HEK293 (cell line): ENCODE measurements around the gene TMEM106C.
A peak's percentile ranks its signal among the peaks of the same experiment; 100 is the strongest.

ENCODE experiments used
- ELK4 ChIP-seq: IDR thresholded peaks from 2 replicates; pipeline ENCODE4 v1.6.1; 2011; ENCODE audit warnings: mild to moderate bottlenecking, low read depth, low read length, borderline replicate concordance
- FEZF1 ChIP-seq: fragments of 450-650 bp; formaldehyde crosslinking; IDR thresholded peaks from 2 replicates; pipeline ENCODE4 v1.5.1; 2016; ENCODE audit warnings: missing biosample characterization, missing genetic modification characterization
- GLI2 ChIP-seq: fragments of 450-650 bp; formaldehyde crosslinking; IDR thresholded peaks from 2 replicates; pipeline ENCODE4; 2017; ENCODE audit warnings: missing biosample characterization, missing genetic modification characterization, low read depth, borderline replicate concordance
- GLIS2 ChIP-seq: fragments of 450-650 bp; formaldehyde crosslinking; IDR thresholded peaks from 2 replicates; pipeline ENCODE4 v1.5.1; 2016; ENCODE audit warnings: missing biosample characterization, missing genetic modification characterization
- KLF8 ChIP-seq: fragments of 450-650 bp; formaldehyde crosslinking; IDR thresholded peaks from 2 replicates; pipeline ENCODE4 v1.5.1; 2016; ENCODE audit warnings: missing biosample characterization, missing genetic modification characterization
- MZF1 ChIP-seq: fragments of 450-650 bp; formaldehyde crosslinking; IDR thresholded peaks from 2 replicates; pipeline ENCODE4 v1.5.1; 2017; ENCODE audit warnings: missing biosample characterization, missing genetic modification characterization, borderline replicate concordance
- TCF7L2 ChIP-seq: IDR thresholded peaks from 2 replicates; pipeline ENCODE4 v1.6.1; 2011; ENCODE audit warnings: low read depth, mild to moderate bottlenecking, inconsistent platforms, low read length, moderate library complexity, borderline replicate concordance
- TSHZ1 ChIP-seq: fragments of 450-650 bp; formaldehyde crosslinking; IDR thresholded peaks from 2 replicates; pipeline ENCODE4 v1.5.1; 2016; ENCODE audit warnings: missing biosample characterization, missing genetic modification characterization, borderline replicate concordance
- ZBTB1 ChIP-seq: fragments of 450-650 bp; formaldehyde crosslinking; IDR thresholded peaks from 2 replicates; pipeline ENCODE4 v1.5.1; 2016; ENCODE audit warnings: missing biosample characterization, missing genetic modification characterization
- ZBTB20 ChIP-seq: fragments of 450-650 bp; formaldehyde crosslinking; IDR thresholded peaks from 2 replicates; pipeline ENCODE4 v1.5.1; 2016; ENCODE audit warnings: missing biosample characterization, missing genetic modification characterization
- ZBTB48 ChIP-seq: fragments of 450-650 bp; formaldehyde crosslinking; IDR thresholded peaks from 2 replicates; pipeline ENCODE4 v1.5.1; 2016; ENCODE audit warnings: missing biosample characterization, missing genetic modification characterization
- ZFP41 ChIP-seq: fragments of 450-650 bp; formaldehyde crosslinking; IDR thresholded peaks from 2 replicates; pipeline ENCODE4 v1.5.1; 2016; ENCODE audit warnings: missing biosample characterization, missing genetic modification characterization, borderline replicate concordance
- ZNF24 ChIP-seq: fragments of 450-650 bp; formaldehyde crosslinking; IDR thresholded peaks from 2 replicates; pipeline ENCODE4 v1.5.1; 2016; ENCODE audit warnings: missing biosample characterization, missing genetic modification characterization
- ZNF292 ChIP-seq: fragments of 450-650 bp; formaldehyde crosslinking; IDR thresholded peaks from 2 replicates; pipeline ENCODE4 v1.5.1; 2016; ENCODE audit warnings: low read depth, missing biosample characterization, missing genetic modification characterization, borderline replicate concordance
- ZNF302 ChIP-seq: fragments of 450-650 bp; formaldehyde crosslinking; IDR thresholded peaks from 2 replicates; pipeline ENCODE4 v1.5.1; 2016; ENCODE audit warnings: missing biosample characterization, missing genetic modification characterization, low read depth
- ZNF366 ChIP-seq: fragments of 450-650 bp; formaldehyde crosslinking; conservative IDR thresholded peaks from 2 replicates; pipeline ENCODE4 v1.5.1; 2016; ENCODE audit warnings: missing biosample characterization, missing genetic modification characterization
- ZNF391 ChIP-seq: fragments of 450-650 bp; formaldehyde crosslinking; IDR thresholded peaks from 2 replicates; pipeline ENCODE4 v1.5.1; 2016; ENCODE audit warnings: low read depth, missing biosample characterization, missing genetic modification characterization, borderline replicate concordance
- ZNF529 ChIP-seq: fragments of 450-650 bp; formaldehyde crosslinking; IDR thresholded peaks from 2 replicates; pipeline ENCODE4 v1.5.1; 2017; ENCODE audit warnings: missing genetic modification characterization, missing biosample characterization; ENCODE audit not compliant: insufficient replicate concordance
- ZNF560 ChIP-seq: fragments of 450-650 bp; formaldehyde crosslinking; IDR thresholded peaks from 2 replicates; pipeline ENCODE4 v1.5.1; 2017; ENCODE audit warnings: missing biosample characterization, missing genetic modification characterization, borderline replicate concordance
- ZNF571 ChIP-seq: fragments of 450-650 bp; formaldehyde crosslinking; IDR thresholded peaks from 2 replicates; pipeline ENCODE4 v1.5.0; 2017; ENCODE audit warnings: missing biosample characterization, missing genetic modification characterization
- ZNF629 ChIP-seq: fragments of 450-650 bp; formaldehyde crosslinking; IDR thresholded peaks from 2 replicates; pipeline ENCODE4 v1.5.1; 2017; ENCODE audit warnings: missing biosample characterization, missing genetic modification characterization
- ZNF701 ChIP-seq: fragments of 450-650 bp; formaldehyde crosslinking; IDR thresholded peaks from 2 replicates; pipeline ENCODE4 v1.5.1; 2016; ENCODE audit warnings: missing biosample characterization, missing genetic modification characterization
- ZNF707 ChIP-seq: fragments of 450-650 bp; formaldehyde crosslinking; IDR thresholded peaks from 2 replicates; pipeline ENCODE4 v1.5.1; 2016; ENCODE audit warnings: missing biosample characterization, missing genetic modification characterization
- ZNF785 ChIP-seq: fragments of 450-650 bp; formaldehyde crosslinking; IDR thresholded peaks from 2 replicates; pipeline ENCODE4 v1.5.1; 2016; ENCODE audit warnings: missing biosample characterization, missing genetic modification characterization
- ZSCAN18 ChIP-seq: fragments of 450-650 bp; formaldehyde crosslinking; IDR thresholded peaks from 2 replicates; pipeline ENCODE4 v1.5.1; 2016; ENCODE audit warnings: missing biosample characterization, missing genetic modification characterization
- ZSCAN30 ChIP-seq: fragments of 450-650 bp; IDR thresholded peaks from 2 replicates; pipeline ENCODE4 v1.5.1; 2018; ENCODE audit warnings: missing biosample characterization, mild to moderate bottlenecking, missing genetic modification characterization, moderate library complexity
- ZXDB ChIP-seq: fragments of 450-650 bp; formaldehyde crosslinking; IDR thresholded peaks from 2 replicates; pipeline ENCODE4 v1.5.1; 2016; ENCODE audit warnings: missing biosample characterization, missing genetic modification characterization
- TF ChIP-seq, protein P1 (sequence below): fragments of 450-650 bp; formaldehyde crosslinking; IDR thresholded peaks from 2 replicates; pipeline ENCODE4 v1.5.1; 2016; ENCODE audit warnings: missing biosample characterization, missing genetic modification characterization, low read depth
- TF ChIP-seq, protein P2 (sequence below): fragments of 450-650 bp; formaldehyde crosslinking; IDR thresholded peaks from 2 replicates; pipeline ENCODE4; 2016; ENCODE audit warnings: missing biosample characterization, missing genetic modification characterization
- TF ChIP-seq, protein P3 (sequence below): fragments of 450-650 bp; formaldehyde crosslinking; IDR thresholded peaks from 2 replicates; pipeline ENCODE4 v1.5.1; 2016; ENCODE audit warnings: missing biosample characterization, missing genetic modification characterization

TMEM106C gene

GRCh38 chr12:48004053-48004941 lies 40.9 kb downstream of the TMEM106C start, which contains the start of gene COL2A1 (continued):
- TF ChIP-seq, protein P1, sequence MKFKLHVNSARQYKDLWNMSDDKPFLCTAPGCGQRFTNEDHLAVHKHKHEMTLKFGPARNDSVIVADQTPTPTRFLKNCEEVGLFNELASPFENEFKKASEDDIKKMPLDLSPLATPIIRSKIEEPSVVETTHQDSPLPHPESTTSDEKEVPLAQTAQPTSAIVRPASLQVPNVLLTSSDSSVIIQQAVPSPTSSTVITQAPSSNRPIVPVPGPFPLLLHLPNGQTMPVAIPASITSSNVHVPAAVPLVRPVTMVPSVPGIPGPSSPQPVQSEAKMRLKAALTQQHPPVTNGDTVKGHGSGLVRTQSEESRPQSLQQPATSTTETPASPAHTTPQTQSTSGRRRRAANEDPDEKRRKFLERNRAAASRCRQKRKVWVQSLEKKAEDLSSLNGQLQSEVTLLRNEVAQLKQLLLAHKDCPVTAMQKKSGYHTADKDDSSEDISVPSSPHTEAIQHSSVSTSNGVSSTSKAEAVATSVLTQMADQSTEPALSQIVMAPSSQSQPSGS (tag by site-specific recombination), result no peak
- TF ChIP-seq ZNF24 (tag by site-specific recombination), result no peak
- peak; percentile 47; the same call in 1 of the 2 replicates for TF ChIP-seq ZBTB20 (tag by site-specific recombination)
- no peak for TF ChIP-seq KLF8 (tag by site-specific recombination)
- TF ChIP-seq TSHZ1 (tag by site-specific recombination), result no peak
- no peak for TF ChIP-seq ZNF366
- no peak for TF ChIP-seq ZNF302 (tag by site-specific recombination)
- TF ChIP-seq ZNF571 (tag by site-specific recombination), result no peak
- no peak for TF ChIP-seq ZBTB48 (tag by site-specific recombination)
- TF ChIP-seq MZF1 (tag by site-specific recombination), result no peak
- no peak for TF ChIP-seq FEZF1 (tag by site-specific recombination)
- peak; percentile 70 for TF ChIP-seq GLIS2 (tag by site-specific recombination)
- no peak for TF ChIP-seq ZNF560 (tag by site-specific recombination)
- TF ChIP-seq ZNF707 (tag by site-specific recombination), result no peak
- TF ChIP-seq ZSCAN30 (tag by site-specific recombination), result no peak
- TF ChIP-seq ZBTB1 (tag by site-specific recombination), result no peak
- TF ChIP-seq, protein P2, sequence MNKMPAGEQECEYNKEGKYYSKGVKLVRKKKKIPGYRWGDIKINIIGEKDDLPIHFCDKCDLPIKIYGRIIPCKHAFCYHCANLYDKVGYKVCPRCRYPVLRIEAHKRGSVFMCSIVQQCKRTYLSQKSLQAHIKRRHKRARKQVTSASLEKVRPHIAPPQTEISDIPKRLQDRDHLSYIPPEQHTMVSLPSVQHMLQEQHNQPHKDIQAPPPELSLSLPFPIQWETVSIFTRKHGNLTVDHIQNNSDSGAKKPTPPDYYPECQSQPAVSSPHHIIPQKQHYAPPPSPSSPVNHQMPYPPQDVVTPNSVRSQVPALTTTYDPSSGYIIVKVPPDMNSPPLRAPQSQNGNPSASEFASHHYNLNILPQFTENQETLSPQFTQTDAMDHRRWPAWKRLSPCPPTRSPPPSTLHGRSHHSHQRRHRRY (tag by site-specific recombination), result no peak
- no peak for TF ChIP-seq ZNF391 (tag by site-specific recombination)
- no peak for TF ChIP-seq ZNF292 (tag by site-specific recombination)
- TF ChIP-seq TCF7L2, result no peak
- TF ChIP-seq ELK4, result no peak
- TF ChIP-seq ZNF529 (tag by site-specific recombination), result no peak
- TF ChIP-seq ZSCAN18, result no peak
- TF ChIP-seq GLI2 (tag by site-specific recombination), result no peak
- no peak for TF ChIP-seq ZNF629 (tag by site-specific recombination)
- TF ChIP-seq ZNF701 (tag by site-specific recombination), result no peak
- TF ChIP-seq, protein P3, sequence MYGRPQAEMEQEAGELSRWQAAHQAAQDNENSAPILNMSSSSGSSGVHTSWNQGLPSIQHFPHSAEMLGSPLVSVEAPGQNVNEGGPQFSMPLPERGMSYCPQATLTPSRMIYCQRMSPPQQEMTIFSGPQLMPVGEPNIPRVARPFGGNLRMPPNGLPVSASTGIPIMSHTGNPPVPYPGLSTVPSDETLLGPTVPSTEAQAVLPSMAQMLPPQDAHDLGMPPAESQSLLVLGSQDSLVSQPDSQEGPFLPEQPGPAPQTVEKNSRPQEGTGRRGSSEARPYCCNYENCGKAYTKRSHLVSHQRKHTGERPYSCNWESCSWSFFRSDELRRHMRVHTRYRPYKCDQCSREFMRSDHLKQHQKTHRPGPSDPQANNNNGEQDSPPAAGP (tag by site-specific recombination), result no peak; the same call in 1 of the 2 replicates
- TF ChIP-seq ZXDB (tag by site-specific recombination), result 0 out of 2 replicates have a peak, but pooled peaks have one; percentile 28
- TF ChIP-seq ZFP41 (tag by site-specific recombination), result no peak
- TF ChIP-seq ZNF785, result no peak
